Sigmoid colon (tissue), 4 donors: ENCODE results near the gene FKBP11.
"Not testable (repeated sequence)": the region's sequence is repeated elsewhere in the genome, so short reads cannot be mapped to it uniquely, and the experiment has no call there.

Source experiments
- CTCF ChIP-seq, 4 experiments: fragments of 450-650 bp in 3 of 4; fragments of 200-600 bp in 1 of 4; IDR thresholded peaks; one replicate each; pipeline ENCODE4 v1.5.1; 2016 to 2019; ENCODE audit warnings: antibody characterized with exemption in 4 of 4, mild to moderate bottlenecking in 3 of 4, moderate library complexity in 2 of 4
- EP300 ChIP-seq, 4 donors: sonication (generic); formaldehyde crosslinking; IDR thresholded peaks; one replicate each; pipeline ENCODE4 v1.6.1; 2017; ENCODE audit warnings: antibody characterized with exemption in 4 of 4
- POLR2A ChIP-seq, 2 donors: fragments of 450-650 bp; IDR thresholded peaks; one replicate each; pipeline ENCODE4 v1.6.1; 2016; ENCODE audit warnings: antibody characterized with exemption in 2 of 2, mild to moderate bottlenecking in 2 of 2, moderate library complexity in 2 of 2
- POLR2AphosphoS5 ChIP-seq, 4 donors: sonication (generic); formaldehyde crosslinking; IDR thresholded peaks; one replicate each; pipeline ENCODE4 v1.6.1; 2017; ENCODE audit warnings: antibody characterized with exemption in 4 of 4

DNA sequence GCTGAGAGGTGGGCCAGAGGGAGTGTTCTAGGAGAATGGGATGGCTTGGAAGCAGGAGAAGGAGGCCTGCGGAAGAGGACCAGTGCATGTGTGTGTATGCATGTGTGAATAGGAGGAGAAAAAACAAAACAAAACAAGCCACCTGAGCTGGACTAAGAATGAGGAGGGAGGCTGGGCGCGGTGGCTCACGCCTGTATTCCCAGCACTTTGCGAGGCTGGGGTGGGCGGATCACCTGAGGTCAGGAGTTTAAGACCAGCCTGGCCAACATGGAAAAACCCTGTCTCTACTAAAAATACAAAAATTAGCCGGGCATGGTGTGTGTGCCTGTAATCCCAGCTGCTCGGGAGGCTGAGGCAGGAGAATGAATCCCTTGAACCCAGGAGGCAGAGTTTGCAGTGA lies 51.8 kb downstream of the FKBP11 start:
- not testable (repeated sequence) for TF ChIP-seq CTCF, POLR2AphosphoS5, EP300, POLR2A (IDR thresholded peaks at IDR 0.05)
